H1 (cell line): Measurements from ENCODE around the gene CACNG8. TPM values are rescaled to one million over a fixed set of nuclear protein-coding genes. Genes with fewer than 3 reads are reported as not detected.
A peak's percentile ranks its signal among the peaks of the same experiment; 100 is the strongest.
"Not testable (repeated sequence)": the region's sequence is repeated elsewhere in the genome, so short reads cannot be mapped to it uniquely, and the experiment has no call there.

Experiments
- CTCF ChIA-PET: fragments of 300-600 bp; sonication (Branson Sonifier 250); formaldehyde crosslinking; loops from one replicate; lab custom pipeline; 2021; ENCODE audit not compliant: partially characterized antibody; lab: Charles Lee
- POLR2A ChIA-PET: fragments of 300-600 bp; sonication (Branson Sonifier 250); formaldehyde crosslinking; loops from one replicate; lab custom pipeline; 2021; ENCODE audit warnings: inconsistent platforms; ENCODE audit not compliant: partially characterized antibody; lab: Charles Lee
- DNase-seq, 2 experiments: peaks; one replicate each; pipeline versions ENCODE4 v3.0.0 to v3.0.0-alpha.2; 2010 to 2022; ENCODE audit warnings: low spot score in 2 of 2, low read depth in 1 of 2, mixed read lengths in 1 of 2
- FAIRE-seq: peaks from 2 replicates; lab custom pipeline; 2011; peaks lifted over from hg19 to GRCh38; lab: Jason Lieb, UNC
- H2AFZ ChIP-seq: 2 replicates; pipeline ENCODE4 v1.8.1; 2012; ENCODE audit warnings: low read length, inconsistent platforms
- H2AK5ac ChIP-seq: 2 replicates; pipeline ENCODE4 v1.6.1; 2013; ENCODE audit warnings: low read depth, low read length
- H2BK120ac ChIP-seq: replicated peaks from 2 replicates; pipeline ENCODE3; 2013; ENCODE audit warnings: low read depth, low read length, inconsistent platforms
- H2BK12ac ChIP-seq: 2 replicates; pipeline ENCODE4 v1.6.1; 2013; ENCODE audit warnings: low read depth, low read length
- H2BK15ac ChIP-seq: 2 replicates; pipeline ENCODE4 v1.6.1; 2013; ENCODE audit warnings: low read length
- H2BK20ac ChIP-seq: 2 replicates; pipeline ENCODE4 v1.6.1; 2013; ENCODE audit warnings: low read length
- H2BK5ac ChIP-seq: 2 replicates; pipeline ENCODE4 v1.6.1; 2013; ENCODE audit warnings: low read depth, low read length
- H3K14ac ChIP-seq: 2 replicates; pipeline ENCODE4 v1.6.1; 2013; ENCODE audit warnings: inconsistent platforms; ENCODE audit not compliant: insufficient read length
- H3K18ac ChIP-seq: 2 replicates; pipeline ENCODE4 v1.6.1; 2013; ENCODE audit warnings: low read length; ENCODE audit errors: extremely low read depth
- H3K23ac ChIP-seq: 2 replicates; pipeline ENCODE4 v1.6.1; 2013; ENCODE audit warnings: inconsistent platforms; ENCODE audit not compliant: insufficient read length
- H3K23me2 ChIP-seq: 2 replicates; pipeline ENCODE4 v1.6.1; 2013; ENCODE audit warnings: low read depth, low read length
- H3K27ac ChIP-seq: 2 replicates; pipeline ENCODE4 v1.6.1; 2011; ENCODE audit warnings: low read depth, low read length, inconsistent platforms
- H3K27me3 ChIP-seq, 4 experiments: replicated peaks in 1 of 4; 1 replicate in 1 of 4; 2 replicates in 3 of 4; pipeline versions ENCODE4 v1.6.1 to v1.8.1; 2011 to 2013; ENCODE audit warnings: low read length in 3 of 4, mild to moderate bottlenecking in 3 of 4, inconsistent platforms in 2 of 4, mixed read lengths in 2 of 4, moderate library complexity in 1 of 4; ENCODE audit not compliant: control insufficient read depth in 3 of 4, insufficient read depth in 3 of 4; ENCODE audit errors: extremely low read depth in 1 of 4
- H3K36me3 ChIP-seq, 4 experiments: 2 replicates each; pipeline versions ENCODE4 v1.6.1 to v1.8.1; 2011 to 2013; ENCODE audit warnings: mild to moderate bottlenecking in 4 of 4, low read length in 3 of 4, moderate library complexity in 2 of 4, control low read depth in 1 of 4, inconsistent platforms in 1 of 4; ENCODE audit not compliant: insufficient read depth in 4 of 4, control insufficient read depth in 2 of 4
- H3K4ac ChIP-seq: replicated peaks from 2 replicates; pipeline ENCODE3; 2013; ENCODE audit warnings: low read length, low read depth, mixed read lengths, inconsistent platforms; ENCODE audit not compliant: insufficient read length
- H3K4me1 ChIP-seq, 4 experiments: replicated peaks in 1 of 4; 1 replicate in 1 of 4; 2 replicates in 3 of 4; pipeline versions ENCODE4 v1.6.1 to v1.8.1; 2011 to 2013; ENCODE audit warnings: low read length in 3 of 4, inconsistent platforms in 2 of 4, mixed read lengths in 1 of 4; ENCODE audit not compliant: insufficient read depth in 4 of 4, control insufficient read depth in 3 of 4
- H3K4me2 ChIP-seq, 2 experiments: 2 replicates each; pipeline versions ENCODE4 v1.6.1 to v1.8.1; 2011 to 2013; ENCODE audit warnings: low read depth in 2 of 2, low read length in 2 of 2, control low read depth in 1 of 2, inconsistent platforms in 1 of 2, mild to moderate bottlenecking in 1 of 2; ENCODE audit not compliant: insufficient read depth in 1 of 2
- H3K4me3 ChIP-seq, 4 experiments: fragments of 200-600, 300-600 bp in 1 of 4; sonication (generic), shearing (Covaris generic), sonication (Bioruptor Twin) in 1 of 4; 2 replicates each; pipeline versions ENCODE4 v1.5.1 to v1.8.1; 2011 to 2016; ENCODE audit warnings: low read length in 4 of 4, low read depth in 3 of 4, control low read depth in 2 of 4, inconsistent platforms in 2 of 4, mild to moderate bottlenecking in 2 of 4, mixed read lengths in 1 of 4, moderate library complexity in 1 of 4; ENCODE audit not compliant: insufficient read depth in 2 of 4; ENCODE audit errors: extremely low read depth in 1 of 4
- H3K56ac ChIP-seq: replicated peaks from 2 replicates; pipeline ENCODE3; 2013; ENCODE audit warnings: low read depth, mild to moderate bottlenecking, mixed read lengths, low read length, inconsistent platforms; ENCODE audit not compliant: insufficient read length
- H3K79me1 ChIP-seq: 2 replicates; pipeline ENCODE4 v1.6.1; 2013; ENCODE audit warnings: low read depth, low read length, control low read depth
- H3K79me2 ChIP-seq, 2 experiments: 2 replicates each; pipeline versions ENCODE4 v1.6.1 to v1.8.1; 2012 to 2013; ENCODE audit warnings: low read length in 2 of 2, mild to moderate bottlenecking in 2 of 2, inconsistent platforms in 1 of 2; ENCODE audit not compliant: insufficient read depth in 2 of 2, control insufficient read depth in 1 of 2
- H3K9ac ChIP-seq, 4 experiments: replicated peaks in 1 of 4; 1 replicate in 1 of 4; 2 replicates in 3 of 4; pipeline versions ENCODE4 v1.6.1 to v1.8.1; 2011 to 2013; ENCODE audit warnings: low read depth in 3 of 4, low read length in 3 of 4, control low read depth in 2 of 4, mild to moderate bottlenecking in 2 of 4, moderate library complexity in 2 of 4, inconsistent platforms in 1 of 4; ENCODE audit errors: extremely low read depth in 1 of 4
- H3K9me3 ChIP-seq, 2 experiments: 2 replicates each; pipeline versions ENCODE4 v1.6.1 to v1.8.1; 2012 to 2013; ENCODE audit warnings: mild to moderate bottlenecking in 2 of 2, moderate library complexity in 2 of 2, control low read depth in 1 of 2, inconsistent platforms in 1 of 2, low read depth in 1 of 2, low read length in 1 of 2, mixed read lengths in 1 of 2; ENCODE audit not compliant: insufficient read depth in 2 of 2
- H4K20me1 ChIP-seq, 2 experiments: replicated peaks in 1 of 2; 2 replicates each; pipeline versions ENCODE3 to v1.8.1; 2011 to 2013; ENCODE audit warnings: inconsistent platforms in 2 of 2, low read length in 2 of 2, mild to moderate bottlenecking in 1 of 2; ENCODE audit not compliant: insufficient read depth in 2 of 2, control insufficient read depth in 1 of 2
- H4K5ac ChIP-seq: 2 replicates; pipeline ENCODE4 v1.6.1; 2013; ENCODE audit warnings: low read length, low read depth, mixed read lengths, inconsistent platforms; ENCODE audit not compliant: insufficient read length
- H4K8ac ChIP-seq: 2 replicates; pipeline ENCODE4 v1.8.0; 2013; ENCODE audit warnings: mild to moderate bottlenecking, moderate library complexity, low read length, inconsistent platforms; ENCODE audit not compliant: insufficient read depth; ENCODE audit errors: extremely low read depth
- H4K91ac ChIP-seq: replicated peaks from 2 replicates; pipeline ENCODE3; 2013; ENCODE audit warnings: low read length, mixed read lengths, inconsistent platforms; ENCODE audit not compliant: insufficient read length
- E2F6 ChIP-seq: IDR thresholded peaks from 2 replicates; pipeline ENCODE4 v1.6.1; 2012; ENCODE audit warnings: inconsistent platforms
- EGR1 ChIP-seq: IDR thresholded peaks from 2 replicates; pipeline ENCODE4 v1.6.1; 2011; ENCODE audit warnings: low read depth, low read length, borderline replicate concordance
- WGBS, 2 experiments: shearing (Covaris generic) in 1 of 2; methylation state at CpG; one replicate each; pipeline versions ENCODE4 v1.1.6 to v1.1.7; 2013 to 2015; ENCODE audit warnings: low lambda C conversion rate in 2 of 2, mixed read lengths in 2 of 2, inconsistent platforms in 1 of 2, low coverage in 1 of 2, missing lambda C conversion rate in 1 of 2; ENCODE audit not compliant: insufficient replicate concordance in 2 of 2, insufficient coverage in 1 of 2, insufficient read length in 1 of 2; ENCODE audit errors: extremely low coverage in 1 of 2, missing lambda C conversion rate in 1 of 2; 5-methylcytosine and 5-hydroxymethylcytosine counted together
- polyA plus RNA-seq, 7 experiments: library from polyadenylated mRNA; depleted of rRNA in 3 of 7; stranded (reverse) in 5 of 7; unstranded in 2 of 7; fragments of >200 nt in 5 of 7; fragments of 200-250 nt in 2 of 7; gene quantifications; 1 replicate in 5 of 7; 2 replicates in 1 of 7; 4 replicates in 1 of 7; pipeline versions ENCODE4 v1.2.1 to v1.2.3, GENCODE V29; 2011 to 2013; ENCODE audit warnings: missing spikeins in 2 of 7, mixed read lengths in 2 of 7
- total RNA-seq: library from RNA; stranded (reverse); fragmentation: NEBNext Ultra II Directional; extraction: Animal tissue kit (Norgen Biotek cat#: 25700); gene quantifications from 2 replicates; pipeline ENCODE4 v1.2.1, GENCODE V29; 2021

The CACNG8 gene
- total and polyA plus RNA-seq, 2 of the 8 experiments (the other 6 are each of a cell fraction or from before 2014, with no cell fraction given): 0.41 to 4.5 TPM

GRCh38 chr19:54036542-54036941, 73.8 kb downstream of the CACNG8 start:
- TF ChIP-seq E2F6 (0 out of 2 replicates have a peak, but pooled peaks have one; percentile 2), EGR1 (peak; percentile 80; the same call in 1 of the 2 replicates)
- TF ChIP-seq, all 59 proteins: peak for 2; not testable (repeated sequence) for 57
- not testable (repeated sequence) for H3K27ac ChIP-seq

More at GRCh38 chr19:54036542-54036941, 73.8 kb downstream of the CACNG8 start:
- not testable (repeated sequence) for H2AK5ac ChIP-seq, H4K91ac ChIP-seq, H3K14ac ChIP-seq, H2BK120ac ChIP-seq, H3K9me3 ChIP-seq, H3K27me3 ChIP-seq, H3K4me2 ChIP-seq, H4K20me1 ChIP-seq, H3K18ac ChIP-seq, H4K8ac ChIP-seq, H2BK12ac ChIP-seq, H3K79me2 ChIP-seq, H3K56ac ChIP-seq, H2AFZ ChIP-seq, H3K23ac ChIP-seq, H4K5ac ChIP-seq, H3K4me3 ChIP-seq, H3K36me3 ChIP-seq, H3K23me2 ChIP-seq, FAIRE-seq, H3K9ac ChIP-seq, H3K79me1 ChIP-seq, DNase-seq, H2BK15ac ChIP-seq
- Histone ChIP-seq H3K4me1 (peaks cover 2 to 13% (median 4%) of the 10 kb centered on the region in 4 experiments; a peak in 6 of 7 replicates), H2BK20ac (peak overlapping the region; percentile 1; the same call in 1 of the 2 replicates), H2BK5ac (peak overlapping the region; percentile 62; the same call in 1 of the 2 replicates), H3K4ac (peak overlapping the region; percentile 55)
- 83% methylated on average over 5 of the region's 5 CpGs; no CpG with 5 or more reads in 1 of the 2 experiments for WGBS, 2 experiments
- POLR2A ChIA-PET: interaction anchor here (0.6 to 2.3 kb wide), 5 partner anchors 20 to 100 kb away, joined by 3 to 6 read pairs (median 4); partner anchors contain the start of gene CNOT3
- CTCF ChIA-PET: interaction anchor here (0.6 to 2.5 kb wide), 6 partner anchors 13 to 227 kb away, joined by 3 to 8 read pairs (median 4); no protein-coding TSS in a partner anchor
